ENCODE measurements around the gene VGLL3.

Gene VGLL3

GRCh38 chr3:86949850-86950249 is 41.1 kb downstream of the VGLL3 start:
- DNase-seq = no peak
- H3K27ac ChIP-seq (ENCODE audit: low read length) = no peak overlapping the region

GRCh38 chr3:86948822-86949221 is 42.1 kb downstream of the VGLL3 start:
- no peak for ATAC-seq (ENCODE audit: insufficient read depth, low read depth)
- no peak overlapping the region for H3K27ac ChIP-seq (ENCODE audit: low read length)
- no peak overlapping the region for H3K4me2 ChIP-seq (ENCODE audit: insufficient read depth, low read length)
- DNase-seq = no peak
- no peaks in the 10 kb centered on the region for H3K36me3 ChIP-seq (ENCODE audit: insufficient read depth, low read length)
- no peaks in the 10 kb centered on the region for H3K27me3 ChIP-seq (ENCODE audit: insufficient read depth, low read length, poor library complexity)
- no peak overlapping the region for H2AFZ ChIP-seq (ENCODE audit: low read depth, low read length)
- H3K9ac ChIP-seq (ENCODE audit: low read depth, low read length) = no peak overlapping the region
- TF ChIP-seq EZH2 (IDR thresholded peaks at IDR 0.05; ENCODE audit: borderline replicate concordance, low read depth, low read length, severe bottlenecking) (no peak), CTCF (IDR thresholded peaks at IDR 0.05; ENCODE audit: borderline replicate concordance, extremely low read depth, low read length, poor library complexity, severe bottlenecking) (no peak)
- no peaks in the 10 kb centered on the region for H3K9me3 ChIP-seq (ENCODE audit: insufficient read depth, low read length, severe bottlenecking)
- H3K79me2 ChIP-seq (ENCODE audit: insufficient read depth, low read length) = no peaks in the 10 kb centered on the region
- no peak overlapping the region for H3K4me3 ChIP-seq (ENCODE audit: low read depth in 1 of 2, low read length in 2 of 2)
- no peaks in the 10 kb centered on the region for H3K4me1 ChIP-seq (ENCODE audit: insufficient read depth, low read length)
- H4K20me1 ChIP-seq (ENCODE audit: insufficient read depth, low read length) = no peaks in the 10 kb centered on the region

More at GRCh38 chr3:86949850-86950249, 41.1 kb downstream of the VGLL3 start:
- Histone ChIP-seq H2AFZ (ENCODE audit: low read depth, low read length) (no peak overlapping the region), H3K9ac (ENCODE audit: low read depth, low read length) (no peak overlapping the region), H3K4me3 (ENCODE audit: low read depth in 1 of 2, low read length in 2 of 2) (no peak overlapping the region), H3K79me2 (ENCODE audit: insufficient read depth, low read length) (no peaks in the 10 kb centered on the region), H4K20me1 (ENCODE audit: insufficient read depth, low read length) (no peaks in the 10 kb centered on the region), H3K27me3 (ENCODE audit: insufficient read depth, low read length, poor library complexity) (no peaks in the 10 kb centered on the region), H3K36me3 (ENCODE audit: insufficient read depth, low read length) (no peaks in the 10 kb centered on the region), H3K4me2 (ENCODE audit: insufficient read depth, low read length) (no peak overlapping the region), H3K4me1 (ENCODE audit: insufficient read depth, low read length) (no peaks in the 10 kb centered on the region), H3K9me3 (ENCODE audit: insufficient read depth, low read length, severe bottlenecking) (no peaks in the 10 kb centered on the region)
- TF ChIP-seq CTCF (IDR thresholded peaks at IDR 0.05; ENCODE audit: borderline replicate concordance, extremely low read depth, low read length, poor library complexity, severe bottlenecking) = no peak
- TF ChIP-seq EZH2 (IDR thresholded peaks at IDR 0.05; ENCODE audit: borderline replicate concordance, low read depth, low read length, severe bottlenecking) = no peak
- ATAC-seq (ENCODE audit: insufficient read depth, low read depth) = no peak

GRCh38 chr3:86942206-86942605 is 48.7 kb downstream of the VGLL3 start:
- Histone ChIP-seq H3K79me2 (ENCODE audit: insufficient read depth, low read length) (no peaks in the 10 kb centered on the region), H2AFZ (ENCODE audit: low read depth, low read length) (no peak overlapping the region)
- ATAC-seq (ENCODE audit: insufficient read depth, low read depth) = no peak

More at GRCh38 chr3:86942206-86942605, 48.7 kb downstream of the VGLL3 start:
- TF ChIP-seq CTCF (IDR thresholded peaks at IDR 0.05; ENCODE audit: borderline replicate concordance, extremely low read depth, low read length, poor library complexity, severe bottlenecking) (no peak), EZH2 (IDR thresholded peaks at IDR 0.05; ENCODE audit: borderline replicate concordance, low read depth, low read length, severe bottlenecking) (no peak)
- H4K20me1 ChIP-seq (ENCODE audit: insufficient read depth, low read length) = no peaks in the 10 kb centered on the region
- H3K27me3 ChIP-seq (ENCODE audit: insufficient read depth, low read length, poor library complexity) = no peaks in the 10 kb centered on the region
- no peak overlapping the region for H3K4me2 ChIP-seq (ENCODE audit: insufficient read depth, low read length)
- DNase-seq = no peak
- no peak overlapping the region for H3K27ac ChIP-seq (ENCODE audit: low read length)
- H3K9me3 ChIP-seq (ENCODE audit: insufficient read depth, low read length, severe bottlenecking) = no peaks in the 10 kb centered on the region
- no peaks in the 10 kb centered on the region for H3K4me1 ChIP-seq (ENCODE audit: insufficient read depth, low read length)
- no peaks in the 10 kb centered on the region for H3K36me3 ChIP-seq (ENCODE audit: insufficient read depth, low read length)
- no peak overlapping the region for H3K4me3 ChIP-seq (ENCODE audit: low read depth in 1 of 2, low read length in 2 of 2)
- no peak overlapping the region for H3K9ac ChIP-seq (ENCODE audit: low read depth, low read length)
